IPS-18a (cell line): ENCODE data around the gene NRIP2.

Experiments used
- H3K27ac ChIP-seq: one replicate; pipeline ENCODE4 v1.5.1; 2013; ENCODE audit warnings: low read length
- H3K27me3 ChIP-seq: one replicate; pipeline ENCODE4 v1.6.1; 2013; ENCODE audit warnings: mild to moderate bottlenecking, low read length; ENCODE audit not compliant: control insufficient read depth, insufficient read depth
- H3K36me3 ChIP-seq: one replicate; pipeline ENCODE4 v1.6.1; 2013; ENCODE audit warnings: low read depth, low read length; ENCODE audit not compliant: control insufficient read depth
- H3K4me1 ChIP-seq: one replicate; pipeline ENCODE4 v1.6.1; 2013; ENCODE audit warnings: low read depth, low read length; ENCODE audit not compliant: control insufficient read depth
- H3K4me3 ChIP-seq: one replicate; pipeline ENCODE4 v1.5.1; 2013; ENCODE audit warnings: low read length
- H3K9ac ChIP-seq: one replicate; pipeline ENCODE4 v1.6.1; 2013; ENCODE audit warnings: mild to moderate bottlenecking, low read length, moderate library complexity
- H3K9me3 ChIP-seq: one replicate; pipeline ENCODE4 v1.6.1; 2013; ENCODE audit warnings: low read depth, low read length; ENCODE audit not compliant: control insufficient read depth

The NRIP2 gene

GRCh38 chr12:2841056-2841650 is 6.3 kb upstream of the NRIP2 start:
- H3K9me3 ChIP-seq, result no peaks in the 10 kb centered on the region
- no peak overlapping the region for H3K27ac ChIP-seq
- H3K9ac ChIP-seq, result no peak overlapping the region
- no peaks in the 10 kb centered on the region for H3K4me1 ChIP-seq
- H3K4me3 ChIP-seq, result no peak overlapping the region
- no peaks in the 10 kb centered on the region for H3K27me3 ChIP-seq
- no peaks in the 10 kb centered on the region for H3K36me3 ChIP-seq

- no peaks in the 10 kb centered on the region for H3K36me3 ChIP-seq
- H3K4me3 ChIP-seq, result no peak overlapping the region
- no peak overlapping the region for H3K9ac ChIP-seq
- no peaks in the 10 kb centered on the region for H3K27me3 ChIP-seq
- no peak overlapping the region for H3K27ac ChIP-seq
- H3K4me1 ChIP-seq, result peaks cover 10% of the 10 kb centered on the region
- H3K9me3 ChIP-seq, result no peaks in the 10 kb centered on the region
These were observed 1.7 kb upstream of the NRIP2 start for GRCh38 chr12:2836574-2836973.

GRCh38 chr12:2835691-2836403 is 1.0 kb upstream of the NRIP2 start:
- Histone ChIP-seq H3K9me3 (no peaks in the 10 kb centered on the region), H3K4me3 (no peak overlapping the region), H3K27ac (no peak overlapping the region), H3K4me1 (peaks cover 10% of the 10 kb centered on the region), H3K36me3 (no peaks in the 10 kb centered on the region), H3K9ac (no peak overlapping the region), H3K27me3 (no peaks in the 10 kb centered on the region)

GRCh38 chr12:2833810-2834209 is 1.0 kb downstream of the NRIP2 start:
- Histone ChIP-seq H3K9me3 (no peaks in the 10 kb centered on the region), H3K36me3 (no peaks in the 10 kb centered on the region), H3K4me1 (peaks cover 10% of the 10 kb centered on the region), H3K4me3 (no peak overlapping the region), H3K27me3 (no peaks in the 10 kb centered on the region), H3K27ac (no peak overlapping the region), H3K9ac (no peak overlapping the region)

- Histone ChIP-seq H3K27me3 (no peaks in the 10 kb centered on the region), H3K4me3 (no peak overlapping the region), H3K9me3 (no peaks in the 10 kb centered on the region), H3K27ac (no peak overlapping the region), H3K9ac (no peak overlapping the region), H3K4me1 (peaks cover 10% of the 10 kb centered on the region), H3K36me3 (no peaks in the 10 kb centered on the region)
These were observed 1.5 kb downstream of the NRIP2 start for GRCh38 chr12:2833327-2833726.

- Histone ChIP-seq H3K27me3 (no peaks in the 10 kb centered on the region), H3K9me3 (no peaks in the 10 kb centered on the region), H3K36me3 (peaks cover 7% of the 10 kb centered on the region), H3K27ac (no peak overlapping the region), H3K9ac (no peak overlapping the region), H3K4me1 (peaks cover 10% of the 10 kb centered on the region), H3K4me3 (no peak overlapping the region)
These were observed 2.2 kb downstream of the NRIP2 start for GRCh38 chr12:2832550-2833127.

GRCh38 chr12:2829275-2829674 is 5.6 kb downstream of the NRIP2 start:
- H3K9ac ChIP-seq, result no peak overlapping the region
- H3K4me1 ChIP-seq, result peaks cover 18% of the 10 kb centered on the region
- H3K9me3 ChIP-seq, result no peaks in the 10 kb centered on the region
- H3K4me3 ChIP-seq, result no peak overlapping the region
- H3K36me3 ChIP-seq, result peaks cover 21% of the 10 kb centered on the region
- H3K27ac ChIP-seq, result no peak overlapping the region
- no peaks in the 10 kb centered on the region for H3K27me3 ChIP-seq

GRCh38 chr12:2826721-2827515 is 7.9 kb downstream of the NRIP2 start:
- Histone ChIP-seq H3K9me3 (no peaks in the 10 kb centered on the region), H3K4me1 (peaks cover 18% of the 10 kb centered on the region), H3K4me3 (no peak overlapping the region), H3K9ac (no peak overlapping the region), H3K36me3 (peaks cover 38% of the 10 kb centered on the region), H3K27me3 (no peaks in the 10 kb centered on the region), H3K27ac (no peak overlapping the region)

- H3K9me3 ChIP-seq, result no peaks in the 10 kb centered on the region
- no peak overlapping the region for H3K27ac ChIP-seq
- no peak overlapping the region for H3K9ac ChIP-seq
- peaks cover 18% of the 10 kb centered on the region for H3K4me1 ChIP-seq
- H3K4me3 ChIP-seq, result no peak overlapping the region
- no peaks in the 10 kb centered on the region for H3K27me3 ChIP-seq
- peaks cover 45% of the 10 kb centered on the region for H3K36me3 ChIP-seq
These were observed 8.8 kb downstream of the NRIP2 start for GRCh38 chr12:2826036-2826435.

- H3K4me3 ChIP-seq, result no peak overlapping the region
- no peak overlapping the region for H3K27ac ChIP-seq
- no peaks in the 10 kb centered on the region for H3K9me3 ChIP-seq
- H3K36me3 ChIP-seq, result peaks cover 49% of the 10 kb centered on the region
- H3K9ac ChIP-seq, result no peak overlapping the region
- no peaks in the 10 kb centered on the region for H3K27me3 ChIP-seq
- peaks cover 18% of the 10 kb centered on the region for H3K4me1 ChIP-seq
These were observed 9.7 kb downstream of the NRIP2 start for GRCh38 chr12:2825132-2825531.

GRCh38 chr12:2824541-2824940 is 10.3 kb downstream of the NRIP2 start:
- Histone ChIP-seq H3K27me3 (no peaks in the 10 kb centered on the region), H3K4me3 (no peak overlapping the region), H3K27ac (no peak overlapping the region), H3K9ac (no peak overlapping the region), H3K4me1 (peaks cover 18% of the 10 kb centered on the region), H3K36me3 (peaks cover 49% of the 10 kb centered on the region), H3K9me3 (no peaks in the 10 kb centered on the region)
